GM13977 (cell line): ENCODE data around the gene NRP1.

Experiments
- DNase-seq: peaks from one replicate; pipeline ENCODE4 v3.0.0; 2012; ENCODE audit warnings: low spot score
- in situ Hi-C: fragments of 300-500 bp; cut with MboI; formaldehyde crosslinking; loops from one replicate; pipeline ENCODE4 v1.12.0; 2022; ENCODE audit warnings: low sequenced_read_pairs, low pct_unique_long_range_greater_than_20kb, mixed read lengths, inconsistent platforms; ENCODE audit not compliant: unreplicated experiment
- TF ChIP-seq, protein P1 (sequence below): IDR thresholded peaks from 2 replicates; pipeline ENCODE4 v1.5.1; 2012; ENCODE audit warnings: mild to moderate bottlenecking, control low read depth; ENCODE audit not compliant: insufficient read depth; ENCODE audit errors: extremely low read depth, missing control alignments

NRP1 gene

DNA sequence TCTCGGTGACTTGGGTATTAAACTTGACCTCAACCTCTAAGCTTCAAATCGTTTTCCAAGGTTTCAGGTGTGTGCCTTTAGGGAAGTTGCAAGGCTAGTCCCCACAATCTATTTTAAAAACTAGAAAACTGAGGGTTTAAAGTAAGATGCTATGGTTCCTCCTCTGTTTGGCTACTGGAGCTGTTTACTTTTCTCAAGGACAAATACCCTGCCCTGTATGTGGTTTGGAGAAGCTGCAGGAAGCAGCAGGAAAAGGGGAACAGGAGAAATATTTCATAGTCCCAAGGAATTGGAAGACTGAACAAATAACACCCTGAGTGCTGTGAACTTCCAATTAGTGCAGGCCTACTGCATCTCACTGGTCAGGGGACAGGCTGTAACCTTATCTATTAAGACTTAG, 135.9 kb downstream of the NRP1 start:
- TF ChIP-seq, protein P1, sequence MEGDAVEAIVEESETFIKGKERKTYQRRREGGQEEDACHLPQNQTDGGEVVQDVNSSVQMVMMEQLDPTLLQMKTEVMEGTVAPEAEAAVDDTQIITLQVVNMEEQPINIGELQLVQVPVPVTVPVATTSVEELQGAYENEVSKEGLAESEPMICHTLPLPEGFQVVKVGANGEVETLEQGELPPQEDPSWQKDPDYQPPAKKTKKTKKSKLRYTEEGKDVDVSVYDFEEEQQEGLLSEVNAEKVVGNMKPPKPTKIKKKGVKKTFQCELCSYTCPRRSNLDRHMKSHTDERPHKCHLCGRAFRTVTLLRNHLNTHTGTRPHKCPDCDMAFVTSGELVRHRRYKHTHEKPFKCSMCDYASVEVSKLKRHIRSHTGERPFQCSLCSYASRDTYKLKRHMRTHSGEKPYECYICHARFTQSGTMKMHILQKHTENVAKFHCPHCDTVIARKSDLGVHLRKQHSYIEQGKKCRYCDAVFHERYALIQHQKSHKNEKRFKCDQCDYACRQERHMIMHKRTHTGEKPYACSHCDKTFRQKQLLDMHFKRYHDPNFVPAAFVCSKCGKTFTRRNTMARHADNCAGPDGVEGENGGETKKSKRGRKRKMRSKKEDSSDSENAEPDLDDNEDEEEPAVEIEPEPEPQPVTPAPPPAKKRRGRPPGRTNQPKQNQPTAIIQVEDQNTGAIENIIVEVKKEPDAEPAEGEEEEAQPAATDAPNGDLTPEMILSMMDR = no peak
- in situ Hi-C loops = no loop called here
- DNase-seq = no peak

- in situ Hi-C loops = no loop called here
- no peak for DNase-seq
- TF ChIP-seq, protein P1 = no peak
Measured at GRCh38 chr10:33196710-33197491, 137.6 kb downstream of the NRP1 start.

DNA sequence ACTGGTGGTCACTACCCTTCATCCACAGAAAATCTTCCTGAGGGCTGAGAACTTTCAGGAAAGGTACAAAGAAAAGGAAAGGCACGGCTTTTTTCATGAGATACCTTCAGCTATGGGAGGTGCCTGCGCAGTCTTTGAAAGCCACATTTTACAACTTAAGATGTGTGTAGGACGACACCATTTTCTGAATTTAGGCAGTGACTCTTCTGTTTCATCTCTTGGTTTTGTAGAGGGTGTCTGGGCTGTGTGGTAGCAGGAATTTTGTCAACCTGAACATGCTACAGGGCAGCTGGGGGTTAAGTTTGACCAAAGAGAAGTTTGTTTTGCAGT, 138.1 kb downstream of the NRP1 start:
- DNase-seq = no peak
- in situ Hi-C loops = no loop called here
- TF ChIP-seq, protein P1 = no peak

DNA sequence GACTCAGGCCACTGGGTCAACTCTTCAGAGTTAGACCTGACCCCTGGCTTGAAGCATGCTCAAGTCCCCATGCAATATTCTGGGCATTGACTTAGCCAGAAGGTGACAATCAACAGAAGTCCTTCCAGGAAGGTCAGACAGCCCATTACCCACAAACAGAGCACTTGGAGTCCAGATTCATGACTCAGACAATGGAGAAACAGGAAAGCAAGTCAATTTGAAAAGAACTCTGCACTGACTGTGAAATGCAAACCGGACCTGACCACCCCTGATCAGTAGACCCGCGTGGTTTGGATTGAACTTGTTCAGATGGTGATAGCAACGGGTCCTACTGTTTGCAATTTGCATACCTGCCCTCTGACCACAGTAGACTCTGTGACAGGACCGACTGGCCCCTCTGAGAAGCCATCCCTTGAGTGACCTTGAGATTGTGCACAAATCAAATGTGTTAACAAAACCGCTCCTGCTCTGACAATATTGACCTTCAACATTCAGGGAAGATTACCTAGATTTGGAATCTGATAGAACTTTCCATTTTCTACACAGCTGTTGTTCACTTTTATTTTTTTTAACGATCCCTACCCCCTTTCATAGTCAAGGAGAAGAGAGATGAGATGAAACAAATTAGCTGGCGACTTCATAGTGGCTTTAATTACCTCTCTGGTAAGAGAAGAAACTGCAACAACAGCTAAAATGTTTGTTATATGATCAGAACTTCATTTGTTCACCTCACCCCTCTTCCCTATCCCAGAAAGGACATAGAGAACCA, 138.7 kb downstream of the NRP1 start:
- in situ Hi-C loops = no loop called here
- no peak for DNase-seq

GRCh38 chr10:33193701-33194521, 140.6 kb downstream of the NRP1 start:
- in situ Hi-C loops = no loop called here
- no peak for DNase-seq
- TF ChIP-seq, protein P1 = no peak

More for the DNA sequence above, 138.7 kb downstream of the NRP1 start:
- TF ChIP-seq, protein P1 = no peak

DNA sequence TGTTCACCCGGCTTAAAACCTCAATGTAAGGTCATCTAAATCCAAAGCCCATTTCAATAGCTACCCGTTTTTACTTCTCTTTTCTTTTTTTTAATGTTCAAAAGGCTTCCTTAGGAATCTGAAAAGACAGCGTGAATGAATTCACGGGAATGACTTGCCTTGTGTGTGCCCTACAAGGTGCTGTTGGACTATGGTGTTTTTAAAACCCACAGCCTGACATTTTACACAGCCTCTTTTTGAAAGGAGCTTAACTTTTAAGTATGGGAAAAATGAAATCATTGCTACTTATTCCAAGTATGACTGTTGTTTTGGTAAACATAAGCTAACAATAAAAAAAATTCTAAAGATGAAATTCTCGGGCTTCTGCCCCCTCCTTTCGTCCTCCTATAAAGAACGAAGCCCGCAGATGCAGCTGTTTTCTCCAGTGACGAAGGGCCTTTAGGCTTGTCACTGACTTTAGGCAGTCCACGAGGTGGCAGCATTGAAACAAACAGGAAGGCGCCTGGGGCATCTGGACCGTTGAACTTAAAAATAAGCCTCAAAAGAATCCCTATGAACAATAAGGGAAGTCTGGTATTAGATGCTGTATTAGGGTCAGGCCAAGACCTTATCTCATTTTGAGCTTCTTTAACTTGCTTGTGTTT, 141.3 kb downstream of the NRP1 start:
- DNase-seq = peak; percentile 59
- TF ChIP-seq, protein P1 = peak; percentile 75
- in situ Hi-C loops = no loop called here
